Lung (tissue), 12 donors: ENCODE data around the gene ALK. TPM values are rescaled to one million over a fixed set of nuclear protein-coding genes. Genes with fewer than 3 reads are reported as not detected.

Experiments
- ATAC-seq: fragments of 200-7000 bp; cut with Tn5 transposase; one replicate; pipeline ENCODE4 v1.9.1; 2020; ENCODE audit warnings: moderate number of reproducible peaks; ENCODE audit not compliant: insufficient read depth, low FRiP score
- DNase-seq, 3 donors: peaks; one replicate each; pipeline ENCODE4 v3.0.0-alpha.2; 2013 to 2017
- H3K27ac ChIP-seq, 2 donors: one replicate each; pipeline ENCODE4 v1.5.1; 2013; ENCODE audit warnings: mild to moderate bottlenecking in 2 of 2, moderate library complexity in 2 of 2, control low read depth in 1 of 2, inconsistent platforms in 1 of 2, low read depth in 1 of 2, low read length in 1 of 2
- H3K27me3 ChIP-seq, 3 donors: one replicate each; pipeline ENCODE4 v1.5.1; 2013; ENCODE audit warnings: low read length in 2 of 3; ENCODE audit not compliant: control insufficient read depth in 3 of 3, insufficient read depth in 3 of 3
- H3K36me3 ChIP-seq, 4 donors: one replicate each; pipeline ENCODE4 v1.5.1; 2013; ENCODE audit warnings: low read length in 4 of 4, mild to moderate bottlenecking in 1 of 4, moderate library complexity in 1 of 4; ENCODE audit not compliant: control insufficient read depth in 4 of 4, insufficient read depth in 4 of 4
- H3K4me1 ChIP-seq, 5 donors: one replicate each; pipeline ENCODE4 v1.5.1; 2013; ENCODE audit warnings: low read length in 5 of 5, mild to moderate bottlenecking in 2 of 5, moderate library complexity in 1 of 5; ENCODE audit not compliant: control insufficient read depth in 5 of 5, insufficient read depth in 5 of 5
- H3K4me3 ChIP-seq: one replicate; pipeline ENCODE4 v1.5.1; 2013; ENCODE audit warnings: mild to moderate bottlenecking, control low read depth, moderate library complexity
- H3K9ac ChIP-seq, 2 donors: one replicate each; pipeline ENCODE4 v1.5.1; 2013; ENCODE audit warnings: low read length in 2 of 2, control low read depth in 1 of 2; ENCODE audit not compliant: insufficient read depth in 1 of 2
- H3K9me3 ChIP-seq, 4 donors: one replicate each; pipeline ENCODE4 v1.5.1; 2013; ENCODE audit warnings: low read length in 3 of 4, mild to moderate bottlenecking in 1 of 4, moderate library complexity in 1 of 4; ENCODE audit not compliant: control insufficient read depth in 4 of 4, insufficient read depth in 3 of 4
- whole genome bisulfite sequencing, 2 donors: extraction: QIAGEN DNeasy Blood & Tissue Kit; methylation state at CpG; one replicate each; pipeline ENCODE4 v1.1.7; 2013; 5-methylcytosine and 5-hydroxymethylcytosine counted together
- polyA plus RNA-seq, 2 donors: library from polyadenylated mRNA; stranded (reverse); fragments of 200-250 nt; gene quantifications; one replicate each; pipeline ENCODE4 v1.2.1, GENCODE V29; 2013
- total RNA-seq, 2 donors: library from RNA; depleted of rRNA in 1 of 2; stranded (reverse); fragments of >200 nt in 1 of 2; gene quantifications; one replicate each; pipeline ENCODE4 v1.2.1, GENCODE V29; 2014 to 2021
- TF ChIP-seq, protein P1 (sequence below): IDR thresholded peaks from 2 replicates; pipeline ENCODE4 v1.5.1; 2012; ENCODE audit warnings: mild to moderate bottlenecking; ENCODE audit errors: control extremely low read depth, extremely low read depth
- donor health status: control.
- donor health status: control.
- donor health status: Bipolar disorder and iron deficiency.
- donor health status: healthy.
- donor health status: DM: yes; HTN: yes; CAD: no.

ALK gene
- total and polyA plus RNA-seq, 4 donors: 0.09 to 0.25 (median 0.10) TPM; not detected in 1

DNA sequence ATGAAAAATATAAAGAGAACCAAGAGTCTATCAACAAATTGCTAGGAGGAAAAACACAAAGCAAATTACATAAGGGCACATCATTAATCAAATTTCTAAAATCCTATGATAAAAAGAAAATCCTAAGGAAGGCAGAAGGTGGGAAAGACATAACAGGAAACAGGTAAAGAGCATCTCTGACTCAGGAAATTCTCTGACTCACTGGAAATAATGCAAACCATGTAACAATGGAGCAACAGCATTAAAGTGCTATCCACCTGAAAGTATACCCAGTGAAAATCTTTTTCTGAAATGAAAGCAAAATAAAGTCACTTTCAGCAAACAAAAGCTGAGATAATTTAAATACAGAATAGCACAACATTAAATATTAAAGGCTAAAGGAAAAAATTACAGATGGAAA is 10.9 kb downstream of the ALK start:
- TF ChIP-seq, protein P1, sequence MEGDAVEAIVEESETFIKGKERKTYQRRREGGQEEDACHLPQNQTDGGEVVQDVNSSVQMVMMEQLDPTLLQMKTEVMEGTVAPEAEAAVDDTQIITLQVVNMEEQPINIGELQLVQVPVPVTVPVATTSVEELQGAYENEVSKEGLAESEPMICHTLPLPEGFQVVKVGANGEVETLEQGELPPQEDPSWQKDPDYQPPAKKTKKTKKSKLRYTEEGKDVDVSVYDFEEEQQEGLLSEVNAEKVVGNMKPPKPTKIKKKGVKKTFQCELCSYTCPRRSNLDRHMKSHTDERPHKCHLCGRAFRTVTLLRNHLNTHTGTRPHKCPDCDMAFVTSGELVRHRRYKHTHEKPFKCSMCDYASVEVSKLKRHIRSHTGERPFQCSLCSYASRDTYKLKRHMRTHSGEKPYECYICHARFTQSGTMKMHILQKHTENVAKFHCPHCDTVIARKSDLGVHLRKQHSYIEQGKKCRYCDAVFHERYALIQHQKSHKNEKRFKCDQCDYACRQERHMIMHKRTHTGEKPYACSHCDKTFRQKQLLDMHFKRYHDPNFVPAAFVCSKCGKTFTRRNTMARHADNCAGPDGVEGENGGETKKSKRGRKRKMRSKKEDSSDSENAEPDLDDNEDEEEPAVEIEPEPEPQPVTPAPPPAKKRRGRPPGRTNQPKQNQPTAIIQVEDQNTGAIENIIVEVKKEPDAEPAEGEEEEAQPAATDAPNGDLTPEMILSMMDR: no peak
- no peak for DNase-seq
- H3K27ac ChIP-seq: no peak overlapping the region
- no peak overlapping the region for H3K4me3 ChIP-seq
- H3K9ac ChIP-seq: no peak overlapping the region
- no peaks in the 10 kb centered on the region for H3K36me3 ChIP-seq
- no peaks in the 10 kb centered on the region for H3K9me3 ChIP-seq
- H3K4me1 ChIP-seq: no peaks in the 10 kb centered on the region
- no peaks in the 10 kb centered on the region for H3K27me3 ChIP-seq
- no peak for ATAC-seq

DNA sequence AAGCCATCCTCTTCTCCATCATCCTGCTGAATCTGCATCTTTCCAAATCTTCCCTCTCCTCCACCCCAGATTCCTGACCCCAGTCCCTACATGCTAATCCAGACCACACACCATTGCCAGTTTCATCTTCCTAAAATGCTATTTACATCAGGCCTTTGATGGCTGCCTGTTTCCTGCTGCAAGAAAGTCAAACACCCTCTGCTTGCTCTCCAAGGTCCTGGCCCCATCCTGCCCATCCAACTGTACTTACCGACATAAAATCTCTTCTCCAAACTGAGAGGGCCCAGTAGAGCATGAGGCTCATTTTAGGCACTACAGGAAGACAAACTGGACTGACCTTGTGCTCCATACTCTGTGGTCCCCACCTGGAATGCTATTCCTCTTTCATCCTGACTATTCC is 19.0 kb downstream of the ALK start:
- DNase-seq (no peak), ATAC-seq (no peak)
- 27 to 46% methylated on average over 1 of the region's 1 CpG for WGBS, 2 donors
- H3K36me3 ChIP-seq: no peaks in the 10 kb centered on the region
- H3K4me1 ChIP-seq: no peaks in the 10 kb centered on the region
- H3K4me3 ChIP-seq: no peak overlapping the region
- peaks cover 0 to 5% (median 0%) of the 10 kb centered on the region in 4 donors for H3K9me3 ChIP-seq
- TF ChIP-seq, protein P1: no peak
- peaks cover 0 to 7% (median 0%) of the 10 kb centered on the region in 3 donors for H3K27me3 ChIP-seq
- no peak overlapping the region for H3K9ac ChIP-seq
- no peak overlapping the region for H3K27ac ChIP-seq

DNA sequence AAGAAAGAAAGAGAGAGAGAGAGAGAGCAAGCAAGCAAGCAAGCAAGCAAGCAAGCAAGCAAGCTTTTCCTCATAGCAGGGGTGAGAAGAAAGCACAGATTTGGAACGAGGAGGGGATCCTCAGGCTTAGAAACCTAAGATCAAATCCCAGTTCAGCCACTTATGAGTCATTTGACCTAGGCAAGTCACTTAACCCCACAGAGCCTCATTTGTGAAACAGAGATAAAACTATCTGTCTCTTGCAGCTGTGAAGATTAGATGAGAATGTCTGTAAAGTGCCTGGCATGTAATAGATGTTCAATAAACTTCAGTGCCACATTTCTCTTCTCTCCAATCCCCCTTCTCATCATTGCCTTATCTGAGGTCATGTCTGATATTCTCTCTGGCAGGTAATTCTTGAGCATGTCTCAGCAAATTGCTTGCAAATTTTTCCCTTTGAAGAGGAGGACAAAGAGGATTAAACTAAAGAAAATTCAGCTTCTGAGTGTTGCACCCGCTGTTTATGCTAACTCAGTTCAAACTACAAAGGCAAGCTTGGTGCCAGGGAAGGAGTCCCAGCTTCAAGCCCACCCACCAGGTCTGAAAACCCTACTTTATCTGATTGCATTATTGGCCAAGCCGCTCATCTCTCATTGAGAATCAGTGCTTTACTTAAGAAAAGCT is 20.3 kb downstream of the ALK start:
- DNase-seq: no peak
- Histone ChIP-seq H3K27me3 (peaks cover 0 to 7% (median 4%) of the 10 kb centered on the region in 3 donors), H3K4me3 (no peak overlapping the region), H3K4me1 (no peaks in the 10 kb centered on the region), H3K36me3 (no peaks in the 10 kb centered on the region), H3K9me3 (peaks cover 0 to 5% (median 0%) of the 10 kb centered on the region in 4 donors), H3K9ac (no peak overlapping the region), H3K27ac (no peak overlapping the region)
- WGBS, 2 donors: 21 to 26% methylated on average over 3 of the region's 3 CpGs
- TF ChIP-seq, protein P1: no peak
- ATAC-seq: no peak

- Histone ChIP-seq H3K27me3 (peaks cover 0 to 4% (median 2%) of the 10 kb centered on the region in 3 donors), H3K36me3 (no peaks in the 10 kb centered on the region), H3K9me3 (peaks cover 0 to 5% (median 0%) of the 10 kb centered on the region in 4 donors), H3K9ac (no peak overlapping the region), H3K27ac (no peak overlapping the region), H3K4me1 (no peaks in the 10 kb centered on the region), H3K4me3 (no peak overlapping the region)
- 30 to 36% methylated on average over 5 of the region's 5 CpGs for WGBS, 2 donors
- no peak for ATAC-seq
- no peak for DNase-seq
- TF ChIP-seq, protein P1: no peak
Measured at GRCh38 chr2:29898999-29899398, 22.4 kb downstream of the ALK start.
